SK-N-SH treated with all-trans-retinoic acid at 6 μM for 48 hours (cell line): ENCODE results near the gene TMEM94.

Source experiments
- ATAC-seq: fragments of 200-7000 bp; cut with Tn5 transposase; 3 replicates; pipeline ENCODE4 v1.9.1; 2020; ENCODE audit warnings: mild to moderate bottlenecking, moderate library complexity
- ARNTL ChIP-seq: fragments of 450-650 bp; formaldehyde crosslinking; IDR thresholded peaks from 2 replicates; pipeline ENCODE4 v1.5.0; 2020; ENCODE audit warnings: low read depth, mild to moderate bottlenecking, moderate library complexity, borderline replicate concordance
- BACH2 ChIP-seq: fragments of 250-450 bp; sonication (Bioruptor Pico); IDR thresholded peaks from 2 replicates; pipeline ENCODE4 v1.9.0; 2021; ENCODE audit warnings: mild to moderate bottlenecking, borderline replicate concordance
- CSDC2 ChIP-seq: fragments of 250-450 bp; sonication (Bioruptor Pico); IDR thresholded peaks from 2 replicates; pipeline ENCODE4 v1.5.0; 2020; ENCODE audit warnings: mild to moderate bottlenecking, moderate library complexity
- ESRRG ChIP-seq: fragments of 250-450 bp; sonication (Bioruptor Pico); IDR thresholded peaks from 2 replicates; pipeline ENCODE4 v1.6.1; 2021; ENCODE audit warnings: mild to moderate bottlenecking
- GLIS3 ChIP-seq: fragments of 250-450 bp; sonication (Bioruptor Pico); IDR thresholded peaks from 2 replicates; pipeline ENCODE4 v1.5.0; 2020; ENCODE audit warnings: mild to moderate bottlenecking, moderate library complexity
- ISL1 ChIP-seq: fragments of 250-450 bp; sonication (Bioruptor Pico); IDR thresholded peaks from 2 replicates; pipeline ENCODE4 v2.1.2; 2022; ENCODE audit warnings: mild to moderate bottlenecking, moderate library complexity
- OSR1 ChIP-seq: fragments of 250-450 bp; sonication (Bioruptor Pico); IDR thresholded peaks from 2 replicates; pipeline ENCODE4 v1.8.0; 2022; ENCODE audit warnings: moderate library complexity, mild to moderate bottlenecking, inconsistent platforms
- RARB ChIP-seq: fragments of 250-450 bp; sonication (Bioruptor Pico); IDR thresholded peaks from 2 replicates; pipeline ENCODE4 v1.8.0; 2021; ENCODE audit warnings: mild to moderate bottlenecking, moderate library complexity
- SNAI2 ChIP-seq: fragments of 250-450 bp; sonication (Bioruptor Pico); IDR thresholded peaks from 2 replicates; pipeline ENCODE4 v1.5.0; 2020; ENCODE audit warnings: mild to moderate bottlenecking, moderate library complexity
- TCF4 ChIP-seq: fragments of 250-450 bp; sonication (Bioruptor Pico); IDR thresholded peaks from 2 replicates; pipeline ENCODE4 v1.8.0; 2021; ENCODE audit warnings: mild to moderate bottlenecking, moderate library complexity, borderline replicate concordance
- TOX ChIP-seq: fragments of 250-450 bp; sonication (Bioruptor Pico); IDR thresholded peaks from 2 replicates; pipeline ENCODE4 v1.8.0; 2021; ENCODE audit warnings: mild to moderate bottlenecking, moderate library complexity, borderline replicate concordance
- ZC3H10 ChIP-seq: fragments of 250-450 bp; sonication (Bioruptor Pico); IDR thresholded peaks from 2 replicates; pipeline ENCODE4 v1.5.1; 2021; ENCODE audit warnings: mild to moderate bottlenecking, moderate library complexity
- ZFP30 ChIP-seq: fragments of 450-650 bp; formaldehyde crosslinking; IDR thresholded peaks from 2 replicates; pipeline ENCODE4 v1.5.0; 2022; ENCODE audit warnings: mild to moderate bottlenecking, moderate library complexity
- ZNF565 ChIP-seq: fragments of 450-650 bp; formaldehyde crosslinking; conservative IDR thresholded peaks from 2 replicates; pipeline ENCODE4 v1.5.0; 2020; ENCODE audit warnings: low read depth, mild to moderate bottlenecking, moderate library complexity
- ZNF70 ChIP-seq: fragments of 450-650 bp; formaldehyde crosslinking; IDR thresholded peaks from 2 replicates; pipeline ENCODE4 v1.5.0; 2020; ENCODE audit warnings: mild to moderate bottlenecking, moderate library complexity
- ZNF8 ChIP-seq: fragments of 450-650 bp; formaldehyde crosslinking; IDR thresholded peaks from 2 replicates; pipeline ENCODE4 v1.5.0; 2020; ENCODE audit warnings: mild to moderate bottlenecking, moderate library complexity
- TF ChIP-seq, protein P1 (sequence below): fragments of 250-450 bp; sonication (Bioruptor Pico); IDR thresholded peaks from 2 replicates; pipeline ENCODE4 v1.5.0; 2020; ENCODE audit warnings: mild to moderate bottlenecking, moderate library complexity
- TF ChIP-seq, protein P2 (sequence below): fragments of 250-450 bp; sonication (Bioruptor Pico); IDR thresholded peaks from 2 replicates; pipeline ENCODE4 v1.8.0; 2020; ENCODE audit warnings: mild to moderate bottlenecking, moderate library complexity, borderline replicate concordance
- TF ChIP-seq, protein P3 (sequence below): fragments of 250-450 bp; sonication (Bioruptor Pico); IDR thresholded peaks from 2 replicates; pipeline ENCODE4 v1.5.1; 2021; ENCODE audit warnings: mild to moderate bottlenecking, moderate library complexity
- TF ChIP-seq, protein P4 (sequence below): fragments of 250-450 bp; sonication (Bioruptor Pico); IDR thresholded peaks from 2 replicates; pipeline ENCODE4 v1.8.0; 2021; ENCODE audit warnings: low read depth, mild to moderate bottlenecking, moderate library complexity, borderline replicate concordance
- TF ChIP-seq, protein P5 (sequence below): fragments of 250-450 bp; sonication (Bioruptor Pico); IDR thresholded peaks from 2 replicates; pipeline ENCODE4 v1.5.1; 2020; ENCODE audit warnings: low read depth, mild to moderate bottlenecking, moderate library complexity

The TMEM94 gene

DNA sequence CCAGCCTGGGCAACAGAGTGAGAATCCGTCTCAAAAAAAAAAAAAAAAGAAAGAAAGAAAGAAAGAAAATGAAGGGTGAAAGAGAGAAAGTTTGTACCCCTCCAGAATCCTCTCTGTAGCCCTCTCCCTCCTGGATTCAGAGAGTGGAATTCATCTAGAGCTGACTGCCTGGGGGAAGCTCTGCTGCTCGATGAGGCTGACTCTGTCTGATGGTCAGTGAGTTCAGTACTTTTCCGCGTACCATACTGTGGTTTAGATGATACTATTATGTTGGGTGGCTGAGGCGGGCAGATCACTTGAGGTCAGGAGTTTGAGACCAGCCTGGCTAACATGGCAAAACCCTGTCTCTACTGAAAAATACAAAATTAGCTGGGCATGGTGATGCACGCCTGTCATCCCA lies 14.8 kb downstream of the TMEM94 start:
- TF ChIP-seq CSDC2 (CRISPR knock-in tag), result no peak
- no peak for TF ChIP-seq ARNTL (CRISPR knock-in tag)
- TF ChIP-seq TCF4 (CRISPR knock-in tag), result no peak
- no peak for TF ChIP-seq BACH2 (CRISPR knock-in tag)
- TF ChIP-seq ZC3H10 (CRISPR knock-in tag), result no peak
- TF ChIP-seq, protein P1, sequence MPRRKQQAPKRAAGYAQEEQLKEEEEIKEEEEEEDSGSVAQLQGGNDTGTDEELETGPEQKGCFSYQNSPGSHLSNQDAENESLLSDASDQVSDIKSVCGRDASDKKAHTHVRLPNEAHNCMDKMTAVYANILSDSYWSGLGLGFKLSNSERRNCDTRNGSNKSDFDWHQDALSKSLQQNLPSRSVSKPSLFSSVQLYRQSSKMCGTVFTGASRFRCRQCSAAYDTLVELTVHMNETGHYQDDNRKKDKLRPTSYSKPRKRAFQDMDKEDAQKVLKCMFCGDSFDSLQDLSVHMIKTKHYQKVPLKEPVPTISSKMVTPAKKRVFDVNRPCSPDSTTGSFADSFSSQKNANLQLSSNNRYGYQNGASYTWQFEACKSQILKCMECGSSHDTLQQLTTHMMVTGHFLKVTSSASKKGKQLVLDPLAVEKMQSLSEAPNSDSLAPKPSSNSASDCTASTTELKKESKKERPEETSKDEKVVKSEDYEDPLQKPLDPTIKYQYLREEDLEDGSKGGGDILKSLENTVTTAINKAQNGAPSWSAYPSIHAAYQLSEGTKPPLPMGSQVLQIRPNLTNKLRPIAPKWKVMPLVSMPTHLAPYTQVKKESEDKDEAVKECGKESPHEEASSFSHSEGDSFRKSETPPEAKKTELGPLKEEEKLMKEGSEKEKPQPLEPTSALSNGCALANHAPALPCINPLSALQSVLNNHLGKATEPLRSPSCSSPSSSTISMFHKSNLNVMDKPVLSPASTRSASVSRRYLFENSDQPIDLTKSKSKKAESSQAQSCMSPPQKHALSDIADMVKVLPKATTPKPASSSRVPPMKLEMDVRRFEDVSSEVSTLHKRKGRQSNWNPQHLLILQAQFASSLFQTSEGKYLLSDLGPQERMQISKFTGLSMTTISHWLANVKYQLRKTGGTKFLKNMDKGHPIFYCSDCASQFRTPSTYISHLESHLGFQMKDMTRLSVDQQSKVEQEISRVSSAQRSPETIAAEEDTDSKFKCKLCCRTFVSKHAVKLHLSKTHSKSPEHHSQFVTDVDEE, result no peak
- no peak for TF ChIP-seq TOX (CRISPR knock-in tag)
- no peak for TF ChIP-seq ZNF565
- no peak for TF ChIP-seq OSR1 (CRISPR knock-in tag)
- TF ChIP-seq, protein P2, sequence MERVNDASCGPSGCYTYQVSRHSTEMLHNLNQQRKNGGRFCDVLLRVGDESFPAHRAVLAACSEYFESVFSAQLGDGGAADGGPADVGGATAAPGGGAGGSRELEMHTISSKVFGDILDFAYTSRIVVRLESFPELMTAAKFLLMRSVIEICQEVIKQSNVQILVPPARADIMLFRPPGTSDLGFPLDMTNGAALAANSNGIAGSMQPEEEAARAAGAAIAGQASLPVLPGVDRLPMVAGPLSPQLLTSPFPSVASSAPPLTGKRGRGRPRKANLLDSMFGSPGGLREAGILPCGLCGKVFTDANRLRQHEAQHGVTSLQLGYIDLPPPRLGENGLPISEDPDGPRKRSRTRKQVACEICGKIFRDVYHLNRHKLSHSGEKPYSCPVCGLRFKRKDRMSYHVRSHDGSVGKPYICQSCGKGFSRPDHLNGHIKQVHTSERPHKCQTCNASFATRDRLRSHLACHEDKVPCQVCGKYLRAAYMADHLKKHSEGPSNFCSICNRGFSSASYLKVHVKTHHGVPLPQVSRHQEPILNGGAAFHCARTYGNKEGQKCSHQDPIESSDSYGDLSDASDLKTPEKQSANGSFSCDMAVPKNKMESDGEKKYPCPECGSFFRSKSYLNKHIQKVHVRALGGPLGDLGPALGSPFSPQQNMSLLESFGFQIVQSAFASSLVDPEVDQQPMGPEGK (CRISPR knock-in tag), result no peak
- TF ChIP-seq ESRRG (CRISPR knock-in tag), result no peak
- no peak for TF ChIP-seq ZFP30 (CRISPR knock-in tag)
- no peak for TF ChIP-seq ISL1
- TF ChIP-seq, protein P3, sequence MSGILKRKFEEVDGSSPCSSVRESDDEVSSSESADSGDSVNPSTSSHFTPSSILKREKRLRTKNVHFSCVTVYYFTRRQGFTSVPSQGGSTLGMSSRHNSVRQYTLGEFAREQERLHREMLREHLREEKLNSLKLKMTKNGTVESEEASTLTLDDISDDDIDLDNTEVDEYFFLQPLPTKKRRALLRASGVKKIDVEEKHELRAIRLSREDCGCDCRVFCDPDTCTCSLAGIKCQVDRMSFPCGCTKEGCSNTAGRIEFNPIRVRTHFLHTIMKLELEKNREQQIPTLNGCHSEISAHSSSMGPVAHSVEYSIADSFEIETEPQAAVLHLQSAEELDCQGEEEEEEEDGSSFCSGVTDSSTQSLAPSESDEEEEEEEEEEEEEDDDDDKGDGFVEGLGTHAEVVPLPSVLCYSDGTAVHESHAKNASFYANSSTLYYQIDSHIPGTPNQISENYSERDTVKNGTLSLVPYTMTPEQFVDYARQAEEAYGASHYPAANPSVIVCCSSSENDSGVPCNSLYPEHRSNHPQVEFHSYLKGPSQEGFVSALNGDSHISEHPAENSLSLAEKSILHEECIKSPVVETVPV (CRISPR knock-in tag), result no peak
- no peak for TF ChIP-seq ZNF70 (CRISPR knock-in tag)
- no peak for TF ChIP-seq SNAI2
- ATAC-seq, result no peak

DNA sequence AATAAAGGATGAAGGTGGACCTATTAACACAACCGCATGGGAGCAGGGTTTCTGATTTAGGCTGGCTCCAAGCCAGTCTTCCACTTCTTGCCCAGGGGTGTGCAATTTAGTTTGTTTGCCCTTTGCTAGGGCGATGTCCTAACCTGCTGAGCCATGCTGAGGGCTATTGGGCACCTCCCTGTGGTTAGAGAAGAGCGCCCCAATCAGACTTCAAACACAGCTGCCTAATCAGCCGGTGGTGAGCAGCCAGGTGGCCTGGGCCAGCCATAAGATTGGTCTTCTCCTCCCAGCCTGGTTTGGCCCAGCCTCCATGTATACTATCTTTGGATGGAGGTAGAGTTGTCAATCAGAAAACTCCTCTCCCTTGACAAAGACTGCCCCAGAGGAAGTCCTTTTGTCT lies 15.7 kb downstream of the TMEM94 start:
- ATAC-seq, result no peak
- TF ChIP-seq ZNF8 (CRISPR knock-in tag) (no peak), SNAI2 (no peak), ISL1 (no peak), OSR1 (CRISPR knock-in tag) (no peak), CSDC2 (CRISPR knock-in tag) (no peak), ARNTL (CRISPR knock-in tag) (no peak), GLIS3 (CRISPR knock-in tag) (no peak), RARB (no peak)
- TF ChIP-seq, protein P1, result no peak
- TF ChIP-seq, protein P4, sequence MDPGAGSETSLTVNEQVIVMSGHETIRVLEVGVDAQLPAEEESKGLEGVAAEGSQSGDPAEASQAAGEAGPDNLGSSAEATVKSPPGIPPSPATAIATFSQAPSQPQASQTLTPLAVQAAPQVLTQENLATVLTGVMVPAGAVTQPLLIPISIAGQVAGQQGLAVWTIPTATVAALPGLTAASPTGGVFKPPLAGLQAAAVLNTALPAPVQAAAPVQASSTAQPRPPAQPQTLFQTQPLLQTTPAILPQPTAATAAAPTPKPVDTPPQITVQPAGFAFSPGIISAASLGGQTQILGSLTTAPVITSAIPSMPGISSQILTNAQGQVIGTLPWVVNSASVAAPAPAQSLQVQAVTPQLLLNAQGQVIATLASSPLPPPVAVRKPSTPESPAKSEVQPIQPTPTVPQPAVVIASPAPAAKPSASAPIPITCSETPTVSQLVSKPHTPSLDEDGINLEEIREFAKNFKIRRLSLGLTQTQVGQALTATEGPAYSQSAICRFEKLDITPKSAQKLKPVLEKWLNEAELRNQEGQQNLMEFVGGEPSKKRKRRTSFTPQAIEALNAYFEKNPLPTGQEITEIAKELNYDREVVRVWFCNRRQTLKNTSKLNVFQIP (CRISPR knock-in tag), result no peak
- TF ChIP-seq, protein P5, sequence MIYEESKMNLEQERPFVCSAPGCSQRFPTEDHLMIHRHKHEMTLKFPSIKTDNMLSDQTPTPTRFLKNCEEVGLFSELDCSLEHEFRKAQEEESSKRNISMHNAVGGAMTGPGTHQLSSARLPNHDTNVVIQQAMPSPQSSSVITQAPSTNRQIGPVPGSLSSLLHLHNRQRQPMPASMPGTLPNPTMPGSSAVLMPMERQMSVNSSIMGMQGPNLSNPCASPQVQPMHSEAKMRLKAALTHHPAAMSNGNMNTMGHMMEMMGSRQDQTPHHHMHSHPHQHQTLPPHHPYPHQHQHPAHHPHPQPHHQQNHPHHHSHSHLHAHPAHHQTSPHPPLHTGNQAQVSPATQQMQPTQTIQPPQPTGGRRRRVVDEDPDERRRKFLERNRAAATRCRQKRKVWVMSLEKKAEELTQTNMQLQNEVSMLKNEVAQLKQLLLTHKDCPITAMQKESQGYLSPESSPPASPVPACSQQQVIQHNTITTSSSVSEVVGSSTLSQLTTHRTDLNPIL, result no peak
